ENCODE measurements around the gene MS4A6E.

DNA sequence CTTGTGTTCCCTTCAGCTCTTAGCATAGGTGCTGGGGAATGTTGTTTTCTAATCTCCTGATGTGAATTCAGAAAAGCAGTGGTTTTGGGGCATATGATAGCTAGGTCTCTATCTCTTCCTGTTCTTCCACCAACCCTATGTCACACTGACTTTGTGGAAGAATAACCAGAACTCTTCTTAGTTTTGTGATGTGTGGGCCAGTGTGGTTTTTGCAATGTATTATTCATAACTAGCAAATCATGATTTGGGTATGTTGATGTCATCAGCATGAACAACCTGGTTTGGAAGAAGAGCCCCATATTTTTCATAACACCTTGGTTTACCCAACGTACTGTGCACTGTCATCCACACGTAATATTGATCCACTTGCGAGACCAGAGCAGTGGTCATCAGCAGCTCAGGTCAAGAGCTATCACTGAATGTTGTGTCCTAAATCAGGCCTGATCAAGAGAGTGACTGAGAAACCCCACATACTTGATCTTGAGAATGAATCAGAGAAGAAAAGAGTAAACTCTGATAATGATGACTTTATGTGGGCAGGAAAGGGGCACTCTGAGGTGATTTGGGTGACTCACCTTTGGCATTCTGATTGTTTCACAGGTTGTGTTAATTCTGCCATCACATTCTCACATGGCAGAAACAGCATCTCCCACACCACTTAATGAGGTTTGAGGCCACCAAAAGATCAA is 19.4 kb upstream of the MS4A6E start:
- TF ChIP-seq SPI1 (IDR thresholded peaks at IDR 0.05; ENCODE audit: borderline replicate concordance, low read depth) (no peak), CTCF (IDR thresholded peaks at IDR 0.05; ENCODE audit: insufficient read depth, low read length) (no peak)
